ENCODE measurements around the gene CX3CR1.

CX3CR1 gene

GRCh38 chr3:39286771-39287170 is 6.9 kb upstream of the CX3CR1 start:
- no peak for TF ChIP-seq POLR2AphosphoS5 (IDR thresholded peaks at IDR 0.05; ENCODE audit: low read depth, low read length)
- TF ChIP-seq SIN3A (IDR thresholded peaks at IDR 0.05; ENCODE audit: borderline replicate concordance, insufficient read depth, low read length) = no peak
- no peak for TF ChIP-seq FOXP2 (optimal IDR thresholded peaks at IDR 0.05; ENCODE audit: borderline replicate concordance, extremely low read depth, extremely low read length, insufficient read depth)
- no peak for TF ChIP-seq TAF1 (IDR thresholded peaks at IDR 0.05; ENCODE audit: borderline replicate concordance, insufficient read depth, low read length)
- TF ChIP-seq, protein P1, sequence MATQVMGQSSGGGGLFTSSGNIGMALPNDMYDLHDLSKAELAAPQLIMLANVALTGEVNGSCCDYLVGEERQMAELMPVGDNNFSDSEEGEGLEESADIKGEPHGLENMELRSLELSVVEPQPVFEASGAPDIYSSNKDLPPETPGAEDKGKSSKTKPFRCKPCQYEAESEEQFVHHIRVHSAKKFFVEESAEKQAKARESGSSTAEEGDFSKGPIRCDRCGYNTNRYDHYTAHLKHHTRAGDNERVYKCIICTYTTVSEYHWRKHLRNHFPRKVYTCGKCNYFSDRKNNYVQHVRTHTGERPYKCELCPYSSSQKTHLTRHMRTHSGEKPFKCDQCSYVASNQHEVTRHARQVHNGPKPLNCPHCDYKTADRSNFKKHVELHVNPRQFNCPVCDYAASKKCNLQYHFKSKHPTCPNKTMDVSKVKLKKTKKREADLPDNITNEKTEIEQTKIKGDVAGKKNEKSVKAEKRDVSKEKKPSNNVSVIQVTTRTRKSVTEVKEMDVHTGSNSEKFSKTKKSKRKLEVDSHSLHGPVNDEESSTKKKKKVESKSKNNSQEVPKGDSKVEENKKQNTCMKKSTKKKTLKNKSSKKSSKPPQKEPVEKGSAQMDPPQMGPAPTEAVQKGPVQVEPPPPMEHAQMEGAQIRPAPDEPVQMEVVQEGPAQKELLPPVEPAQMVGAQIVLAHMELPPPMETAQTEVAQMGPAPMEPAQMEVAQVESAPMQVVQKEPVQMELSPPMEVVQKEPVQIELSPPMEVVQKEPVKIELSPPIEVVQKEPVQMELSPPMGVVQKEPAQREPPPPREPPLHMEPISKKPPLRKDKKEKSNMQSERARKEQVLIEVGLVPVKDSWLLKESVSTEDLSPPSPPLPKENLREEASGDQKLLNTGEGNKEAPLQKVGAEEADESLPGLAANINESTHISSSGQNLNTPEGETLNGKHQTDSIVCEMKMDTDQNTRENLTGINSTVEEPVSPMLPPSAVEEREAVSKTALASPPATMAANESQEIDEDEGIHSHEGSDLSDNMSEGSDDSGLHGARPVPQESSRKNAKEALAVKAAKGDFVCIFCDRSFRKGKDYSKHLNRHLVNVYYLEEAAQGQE (IDR thresholded peaks at IDR 0.05; ENCODE audit: insufficient read depth in 1 of 2, low read depth in 2 of 2, low read length in 2 of 2) = no peak

DNA sequence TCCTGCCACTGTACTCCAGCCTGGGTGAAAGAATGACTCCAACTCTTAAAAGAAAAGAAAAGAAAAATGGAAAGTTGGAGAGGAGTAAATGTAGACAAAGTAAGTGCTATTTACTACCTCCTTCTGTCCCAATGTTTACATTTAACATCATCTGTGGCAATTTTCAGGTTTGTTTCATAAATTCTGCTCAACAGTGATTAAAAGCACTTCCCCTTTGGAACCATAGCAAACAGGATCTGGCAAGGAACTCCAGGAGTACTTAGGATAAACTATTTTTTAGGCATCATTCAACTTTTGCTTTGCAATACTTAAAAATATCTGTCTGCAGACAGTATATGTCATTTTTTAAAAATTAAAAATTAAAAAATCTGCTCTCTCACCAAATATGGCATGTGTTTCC is 5.5 kb upstream of the CX3CR1 start:
- no peak for TF ChIP-seq POLR2AphosphoS5 (IDR thresholded peaks at IDR 0.05; ENCODE audit: low read depth, low read length)
- TF ChIP-seq FOXP2 (optimal IDR thresholded peaks at IDR 0.05; ENCODE audit: borderline replicate concordance, extremely low read depth, extremely low read length, insufficient read depth) = no peak
- TF ChIP-seq SIN3A (IDR thresholded peaks at IDR 0.05; ENCODE audit: borderline replicate concordance, insufficient read depth, low read length) = no peak
- TF ChIP-seq, protein P1 (IDR thresholded peaks at IDR 0.05; ENCODE audit: insufficient read depth in 1 of 2, low read depth in 2 of 2, low read length in 2 of 2) = no peak
- no peak for TF ChIP-seq TAF1 (IDR thresholded peaks at IDR 0.05; ENCODE audit: borderline replicate concordance, insufficient read depth, low read length)

DNA sequence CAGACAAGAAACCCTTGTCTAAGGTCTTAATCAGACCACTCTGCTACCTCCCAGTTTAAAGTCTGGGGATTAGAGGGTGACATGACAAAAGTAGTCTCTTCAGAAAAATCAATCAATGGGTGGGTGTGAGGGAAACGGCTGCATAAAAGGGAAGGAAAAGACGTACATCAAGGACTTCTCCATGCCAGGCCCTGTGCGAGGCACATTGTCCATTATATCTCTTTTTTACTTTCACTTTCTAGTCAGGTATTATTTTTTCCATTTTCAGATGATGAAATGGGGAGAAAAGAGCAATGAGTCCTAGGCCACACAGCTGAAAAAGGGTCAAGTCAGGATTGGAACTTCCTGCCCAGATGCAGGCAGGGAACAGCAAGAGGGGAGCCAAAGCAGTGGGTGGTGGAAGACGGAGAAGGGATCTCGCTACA is 4.6 kb upstream of the CX3CR1 start:
- no peak for TF ChIP-seq SIN3A (IDR thresholded peaks at IDR 0.05; ENCODE audit: borderline replicate concordance, insufficient read depth, low read length)

- TF ChIP-seq, protein P1 (IDR thresholded peaks at IDR 0.05; ENCODE audit: insufficient read depth in 1 of 2, low read depth in 2 of 2, low read length in 2 of 2) = no peak
- TF ChIP-seq POLR2AphosphoS5 (IDR thresholded peaks at IDR 0.05; ENCODE audit: low read depth, low read length) (no peak), TAF1 (IDR thresholded peaks at IDR 0.05; ENCODE audit: borderline replicate concordance, insufficient read depth, low read length) (no peak), SIN3A (IDR thresholded peaks at IDR 0.05; ENCODE audit: borderline replicate concordance, insufficient read depth, low read length) (no peak), FOXP2 (optimal IDR thresholded peaks at IDR 0.05; ENCODE audit: borderline replicate concordance, extremely low read depth, extremely low read length, insufficient read depth) (no peak)
Measured at GRCh38 chr3:39282057-39282456, 2.2 kb upstream of the CX3CR1 start.

GRCh38 chr3:39281533-39281932 is 1.7 kb upstream of the CX3CR1 start:
- TF ChIP-seq, protein P1 (IDR thresholded peaks at IDR 0.05; ENCODE audit: insufficient read depth in 1 of 2, low read depth in 2 of 2, low read length in 2 of 2) = no peak
- TF ChIP-seq FOXP2 (optimal IDR thresholded peaks at IDR 0.05; ENCODE audit: borderline replicate concordance, extremely low read depth, extremely low read length, insufficient read depth) (no peak), SIN3A (IDR thresholded peaks at IDR 0.05; ENCODE audit: borderline replicate concordance, insufficient read depth, low read length) (no peak), POLR2AphosphoS5 (IDR thresholded peaks at IDR 0.05; ENCODE audit: low read depth, low read length) (no peak), TAF1 (IDR thresholded peaks at IDR 0.05; ENCODE audit: borderline replicate concordance, insufficient read depth, low read length) (no peak)

Data from PFSK-1 (cell line).